Endothelial cell of umbilical vein (primary cell): ENCODE data around the gene RPL34. TPM values are rescaled to one million over a fixed set of nuclear protein-coding genes. Genes with fewer than 3 reads are reported as not detected.
A peak's percentile ranks its signal among the peaks of the same experiment; 100 is the strongest.

ENCODE experiments used
- BruUV-seq: library from RNA; stranded (reverse); fragments of 400-500 nt; replicated peaks from 2 replicates; lab custom pipeline; 2021; lab: Mats Ljungman, UMichigan
- CTCF ChIA-PET: fragments of 300-600, 350-600 bp; sonication (Branson Sonifier 250); formaldehyde crosslinking; loops from one replicate; lab custom pipeline; 2021; ENCODE audit warnings: antibody characterized with exemption, inconsistent platforms; lab: Charles Lee
- POLR2A ChIA-PET: fragments of 300-600, 350-600 bp; sonication (Branson Sonifier 250); formaldehyde crosslinking; loops from one replicate; lab custom pipeline; 2021; ENCODE audit warnings: antibody characterized with exemption, inconsistent platforms; lab: Charles Lee
- DNase-seq: peaks from one replicate; pipeline ENCODE4 v3.0.0-alpha.2; 2011; ENCODE audit warnings: low read depth, low spot score
- FAIRE-seq: peaks from 2 replicates; lab custom pipeline; 2011; peaks lifted over from hg19 to GRCh38; lab: Jason Lieb, UNC
- H2AFZ ChIP-seq: 2 replicates; pipeline ENCODE4 v1.6.0; 2012; ENCODE audit warnings: low read depth, low read length, control low read depth, inconsistent platforms
- H3K27ac ChIP-seq: 2 replicates; pipeline ENCODE4 v1.5.1; 2011; ENCODE audit warnings: low read depth, mild to moderate bottlenecking, control low read depth, low read length, moderate library complexity; ENCODE audit not compliant: insufficient read depth
- H3K27me3 ChIP-seq, 2 experiments: 2 replicates each; pipeline versions ENCODE4 v1.6.0 to v1.6.1; 2011; ENCODE audit warnings: low read length in 2 of 2, mixed read lengths in 1 of 2; ENCODE audit not compliant: control insufficient read depth in 2 of 2, insufficient read depth in 2 of 2
- H3K36me3 ChIP-seq, 2 experiments: 2 replicates in 1 of 2; 3 replicates in 1 of 2; pipeline ENCODE4 v1.5.1; 2011; ENCODE audit warnings: low read length in 2 of 2, mild to moderate bottlenecking in 1 of 2, moderate library complexity in 1 of 2; ENCODE audit not compliant: control insufficient read depth in 2 of 2, insufficient read depth in 2 of 2; ENCODE audit errors: extremely low read depth in 1 of 2
- H3K4me1 ChIP-seq: 3 replicates; pipeline ENCODE4 v1.5.1; 2011; ENCODE audit warnings: mild to moderate bottlenecking, low read length; ENCODE audit not compliant: control insufficient read depth, insufficient read depth; ENCODE audit errors: extremely low read depth
- H3K4me2 ChIP-seq: 2 replicates; pipeline ENCODE4 v1.6.1; 2011; ENCODE audit warnings: low read length, control low read depth, mixed read lengths; ENCODE audit not compliant: insufficient read depth
- H3K4me3 ChIP-seq, 3 experiments: fragments of 200-600 bp in 1 of 3; sonication (generic), shearing (Covaris generic) in 1 of 3; replicated peaks in 1 of 3; 2 replicates each; pipeline ENCODE4 v1.5.1; 2011 to 2016; ENCODE audit warnings: control low read depth in 3 of 3, low read length in 3 of 3, mild to moderate bottlenecking in 2 of 3, inconsistent platforms in 1 of 3, low read depth in 1 of 3, moderate library complexity in 1 of 3; ENCODE audit not compliant: insufficient read depth in 1 of 3
- H3K79me2 ChIP-seq: 2 replicates; pipeline ENCODE4 v1.6.0; 2012; ENCODE audit warnings: low read length, inconsistent platforms; ENCODE audit not compliant: control insufficient read depth, insufficient read depth
- H3K9ac ChIP-seq: replicated peaks from 2 replicates; pipeline ENCODE3; 2011; ENCODE audit warnings: low read length, control low read depth; ENCODE audit not compliant: insufficient read depth; ENCODE audit errors: extremely low read depth
- H3K9me1 ChIP-seq: replicated peaks from 3 replicates; pipeline ENCODE4 v1.6.0; 2011; ENCODE audit warnings: mild to moderate bottlenecking, low read length; ENCODE audit not compliant: control insufficient read depth, insufficient read depth; ENCODE audit errors: extremely low read depth
- H3K9me3 ChIP-seq: replicated peaks from 2 replicates; pipeline ENCODE4 v1.5.1; 2012; ENCODE audit warnings: low read length, inconsistent platforms; ENCODE audit not compliant: control insufficient read depth, insufficient read depth
- H4K20me1 ChIP-seq: replicated peaks from 2 replicates; pipeline ENCODE3; 2011; ENCODE audit warnings: mild to moderate bottlenecking, low read length; ENCODE audit not compliant: control insufficient read depth, insufficient read depth; ENCODE audit errors: extremely low read depth
- CTCF ChIP-seq, 2 donors: IDR thresholded peaks; 1 replicate in 1 of 2; 2 replicates in 1 of 2; pipeline ENCODE4 v1.5.1; 2011; ENCODE audit warnings: low read length in 2 of 2, mild to moderate bottlenecking in 2 of 2, moderate library complexity in 2 of 2, control low read depth in 1 of 2, inconsistent platforms in 1 of 2, low read depth in 1 of 2; ENCODE audit not compliant: insufficient read depth in 1 of 2; ENCODE audit errors: extremely low read depth in 1 of 2
- EZH2 ChIP-seq: IDR thresholded peaks from 2 replicates; pipeline ENCODE4 v1.6.1; 2012; ENCODE audit warnings: borderline replicate concordance, low read depth, mild to moderate bottlenecking, moderate library complexity, low read length, inconsistent platforms; ENCODE audit not compliant: severe bottlenecking
- FOS ChIP-seq: IDR thresholded peaks from 2 replicates; pipeline ENCODE4 v1.6.1; 2011; ENCODE audit warnings: mild to moderate bottlenecking, low read length, moderate library complexity, borderline replicate concordance; ENCODE audit not compliant: insufficient read depth
- GATA2 ChIP-seq: IDR thresholded peaks from 2 replicates; pipeline ENCODE4 v1.7.0; 2011; ENCODE audit warnings: low read depth, mild to moderate bottlenecking, moderate library complexity, mixed read lengths, low read length; ENCODE audit not compliant: insufficient read length, insufficient read depth
- JUN ChIP-seq: IDR thresholded peaks from 2 replicates; pipeline ENCODE4 v1.6.1; 2011; ENCODE audit warnings: borderline replicate concordance, low read depth; ENCODE audit not compliant: insufficient read length, insufficient read depth
- MAX ChIP-seq: IDR thresholded peaks from 2 replicates; pipeline ENCODE4 v1.6.1; 2011; ENCODE audit not compliant: insufficient read depth, insufficient read length
- MYC ChIP-seq: IDR thresholded peaks from one replicate; pipeline ENCODE4 v1.6.1; 2011; ENCODE audit warnings: mild to moderate bottlenecking, low read depth, low read length
- POLR2A ChIP-seq: IDR thresholded peaks from 2 replicates; pipeline ENCODE4 v1.6.1; 2012; ENCODE audit warnings: low read depth, mild to moderate bottlenecking, control low read depth, low read length
- POLR2AphosphoS5 ChIP-seq: IDR thresholded peaks from 2 replicates; pipeline ENCODE4 v1.6.1; 2012; ENCODE audit warnings: low read depth, mild to moderate bottlenecking, control low read depth, low read length, moderate library complexity; ENCODE audit not compliant: insufficient read depth
- dilution Hi-C: fragments of 300-500 bp; cut with MboI; formaldehyde crosslinking; loops from one replicate; pipeline ENCODE4 v1.15.0; 2019; ENCODE audit warnings: low sequenced_read_pairs; ENCODE audit not compliant: extremely low pct_ligation_motif_present
- intact Hi-C: fragments of 100-400 bp; cut with micrococcal nuclease; formaldehyde crosslinking; loops from one replicate; pipeline ENCODE4 v1.10.0; 2022
- polyA plus RNA-seq, 4 experiments: library from polyadenylated mRNA; depleted of rRNA in 3 of 4; stranded (reverse) in 3 of 4; unstranded in 1 of 4; fragments of >200 nt; gene quantifications; 2 replicates each; pipeline versions ENCODE4 v1.2.1 to v1.2.3, GENCODE V29; 2011 to 2012; ENCODE audit warnings: missing spikeins in 1 of 4
- total RNA-seq: library from RNA; stranded (reverse); gene quantifications from 2 replicates; pipeline ENCODE4 v1.2.3, GENCODE V29; 2021

The RPL34 gene
- total and polyA plus RNA-seq, 2 donors (not counting 3 experiments of a cell fraction or from before 2014, with no cell fraction given): 1,114 to 2,397 TPM

GRCh38 chr4:108644237-108644636 is 23.9 kb downstream of the RPL34 start:
- H3K9ac ChIP-seq: peak overlapping the region; percentile 31
- peak overlapping the region; percentile 78 for H3K27ac ChIP-seq
- H3K27me3 ChIP-seq: no peaks in the 10 kb centered on the region
- dilution Hi-C loops (no loop called here), intact Hi-C loops (no loop called here)
- TF ChIP-seq CTCF (IDR thresholded peaks at IDR 0.05; ENCODE audit: extremely low read depth in 1 of 2, insufficient read depth in 1 of 2, low read depth in 1 of 2, low read length in 2 of 2) (no peak), GATA2 (peak; percentile 83), FOS (peak; percentile 0)
- peak; percentile 50 for FAIRE-seq
- no peaks in the 10 kb centered on the region for H3K9me1 ChIP-seq
- H3K79me2 ChIP-seq: no peaks in the 10 kb centered on the region
- no peak overlapping the region for H3K4me3 ChIP-seq
- peak; percentile 61 for DNase-seq
- BruUV-seq: no TSS peak
- CTCF ChIA-PET: interaction anchor here (0.7 kb wide), 1 partner anchor 11 kb away, joined by 5 read pairs; no protein-coding TSS in a partner anchor
- H3K4me2 ChIP-seq: peak overlapping the region; percentile 58
- H3K36me3 ChIP-seq: no peaks in the 10 kb centered on the region
- H4K20me1 ChIP-seq: no peaks in the 10 kb centered on the region
- POLR2A ChIA-PET: interaction anchor here (0.9 kb wide), 1 partner anchor 21 kb away, joined by 3 read pairs; no protein-coding TSS in a partner anchor
- peaks cover 17% of the 10 kb centered on the region for H3K4me1 ChIP-seq
- H2AFZ ChIP-seq: no peak overlapping the region
- H3K9me3 ChIP-seq: no peaks in the 10 kb centered on the region

- Histone ChIP-seq H3K27ac (no peak overlapping the region), H3K4me3 (no peak overlapping the region), H4K20me1 (no peaks in the 10 kb centered on the region), H3K4me1 (peaks cover 23% of the 10 kb centered on the region), H3K27me3 (no peaks in the 10 kb centered on the region), H2AFZ (no peak overlapping the region), H3K9ac (no peak overlapping the region), H3K9me1 (no peaks in the 10 kb centered on the region), H3K36me3 (no peaks in the 10 kb centered on the region), H3K4me2 (no peak overlapping the region), H3K79me2 (peaks cover 13% of the 10 kb centered on the region), H3K9me3 (no peaks in the 10 kb centered on the region)
- dilution Hi-C loops: no loop called here
- no TSS peak for BruUV-seq
- TF ChIP-seq JUN: no peak
- no peak for TF ChIP-seq POLR2A
- no peak for TF ChIP-seq EZH2
- TF ChIP-seq MYC: no peak
- no peak for TF ChIP-seq FOS
- TF ChIP-seq CTCF (IDR thresholded peaks at IDR 0.05; ENCODE audit: extremely low read depth in 1 of 2, insufficient read depth in 1 of 2, low read depth in 1 of 2, low read length in 2 of 2): no peak
- no peak for TF ChIP-seq POLR2AphosphoS5
- TF ChIP-seq GATA2: no peak
- no peak for TF ChIP-seq MAX
- FAIRE-seq: no peak
- intact Hi-C loops: no loop called here
- POLR2A ChIA-PET: no interaction called here
- no peak for DNase-seq
- CTCF ChIA-PET: interaction anchor here (1.3 kb wide), 1 partner anchor 22 kb away, joined by 3 read pairs; no protein-coding TSS in a partner anchor
These were observed 26.3 kb downstream of the RPL34 start for GRCh38 chr4:108646706-108647105.
